Measurements from ENCODE around the gene ATPAF2. TPM values are rescaled to one million over a fixed set of nuclear protein-coding genes. Genes with fewer than 3 reads are reported as not detected.

Gene ATPAF2
- total and polyA plus RNA-seq, 4 donors: 17.7 to 32.9 (median 23.3) TPM

DNA sequence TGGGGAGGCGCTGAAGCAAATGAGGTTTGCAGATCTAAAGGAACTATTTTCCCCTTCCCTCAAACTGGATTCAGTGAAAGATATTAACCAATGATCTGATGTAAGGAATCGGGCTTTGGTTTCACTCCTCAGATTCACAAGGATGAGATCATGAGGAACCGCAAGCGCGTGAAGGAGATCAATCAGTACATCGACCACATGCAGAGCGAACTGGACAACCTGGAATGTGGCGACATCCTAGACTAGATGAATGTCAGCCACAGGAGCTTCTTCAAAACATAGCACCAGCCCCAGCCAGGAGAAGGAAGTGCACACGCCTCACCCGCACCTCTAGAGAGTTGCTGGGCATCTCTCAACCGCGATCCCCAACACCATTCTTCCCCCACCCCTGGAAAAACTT is 22.5 kb downstream of the ATPAF2 start:
- TF ChIP-seq, protein P1, sequence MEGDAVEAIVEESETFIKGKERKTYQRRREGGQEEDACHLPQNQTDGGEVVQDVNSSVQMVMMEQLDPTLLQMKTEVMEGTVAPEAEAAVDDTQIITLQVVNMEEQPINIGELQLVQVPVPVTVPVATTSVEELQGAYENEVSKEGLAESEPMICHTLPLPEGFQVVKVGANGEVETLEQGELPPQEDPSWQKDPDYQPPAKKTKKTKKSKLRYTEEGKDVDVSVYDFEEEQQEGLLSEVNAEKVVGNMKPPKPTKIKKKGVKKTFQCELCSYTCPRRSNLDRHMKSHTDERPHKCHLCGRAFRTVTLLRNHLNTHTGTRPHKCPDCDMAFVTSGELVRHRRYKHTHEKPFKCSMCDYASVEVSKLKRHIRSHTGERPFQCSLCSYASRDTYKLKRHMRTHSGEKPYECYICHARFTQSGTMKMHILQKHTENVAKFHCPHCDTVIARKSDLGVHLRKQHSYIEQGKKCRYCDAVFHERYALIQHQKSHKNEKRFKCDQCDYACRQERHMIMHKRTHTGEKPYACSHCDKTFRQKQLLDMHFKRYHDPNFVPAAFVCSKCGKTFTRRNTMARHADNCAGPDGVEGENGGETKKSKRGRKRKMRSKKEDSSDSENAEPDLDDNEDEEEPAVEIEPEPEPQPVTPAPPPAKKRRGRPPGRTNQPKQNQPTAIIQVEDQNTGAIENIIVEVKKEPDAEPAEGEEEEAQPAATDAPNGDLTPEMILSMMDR (IDR thresholded peaks at IDR 0.05; ENCODE audit: control extremely low read depth, extremely low read depth): no peak
- Histone ChIP-seq H3K4me3 (no peak overlapping the region), H3K27me3 (ENCODE audit: control insufficient read depth in 3 of 3, insufficient read depth in 3 of 3, low read length in 2 of 3) (no peaks in the 10 kb centered on the region), H3K36me3 (ENCODE audit: control insufficient read depth in 4 of 4, insufficient read depth in 4 of 4, low read length in 4 of 4) (peaks cover 0 to 17% (median 5%) of the 10 kb centered on the region in 4 donors), H3K9ac (ENCODE audit: insufficient read depth in 1 of 2, low read length in 2 of 2) (no peak overlapping the region), H3K9me3 (ENCODE audit: control insufficient read depth in 4 of 4, insufficient read depth in 3 of 4, low read length in 3 of 4) (no peaks in the 10 kb centered on the region), H3K27ac (ENCODE audit: low read depth in 1 of 2, low read length in 1 of 2) (no peak overlapping the region), H3K4me1 (ENCODE audit: control insufficient read depth in 5 of 5, insufficient read depth in 5 of 5, low read length in 5 of 5) (peaks cover 0 to 10% (median 0%) of the 10 kb centered on the region in 5 donors)
- ATAC-seq (ENCODE audit: insufficient read depth, low FRiP score) (no peak), DNase-seq (no peak)
- WGBS, 2 donors: 95 to 98% methylated on average over 12 of the region's 12 CpGs

DNA sequence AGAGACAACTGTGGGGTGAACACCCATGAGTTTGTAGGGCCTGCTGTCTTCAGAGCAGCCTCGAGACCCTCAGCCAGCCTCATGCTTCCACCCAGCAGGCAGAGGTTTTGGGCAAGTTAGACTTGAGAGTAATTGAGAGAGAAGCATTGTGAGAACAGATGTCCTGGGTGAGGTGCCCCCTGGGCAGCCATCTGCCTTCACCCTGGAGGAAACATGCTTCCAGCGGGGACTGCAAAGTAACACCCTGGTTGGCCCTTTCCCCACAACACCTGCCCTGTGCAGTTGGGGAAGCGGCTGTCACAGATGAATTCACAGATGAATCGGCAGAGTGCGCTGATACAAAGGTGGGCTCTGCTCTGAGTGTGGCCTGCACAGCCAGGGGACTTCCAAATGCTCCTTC is 23.4 kb downstream of the ATPAF2 start:
- WGBS, 2 donors: 97 to 98% methylated on average over 5 of the region's 5 CpGs
- Histone ChIP-seq H3K9ac (ENCODE audit: insufficient read depth in 1 of 2, low read length in 2 of 2) (no peak overlapping the region), H3K36me3 (ENCODE audit: control insufficient read depth in 4 of 4, insufficient read depth in 4 of 4, low read length in 4 of 4) (peaks cover 0 to 14% (median 5%) of the 10 kb centered on the region in 4 donors), H3K4me1 (ENCODE audit: control insufficient read depth in 5 of 5, insufficient read depth in 5 of 5, low read length in 5 of 5) (peaks cover 0 to 10% (median 0%) of the 10 kb centered on the region in 5 donors), H3K27me3 (ENCODE audit: control insufficient read depth in 3 of 3, insufficient read depth in 3 of 3, low read length in 2 of 3) (no peaks in the 10 kb centered on the region), H3K4me3 (no peak overlapping the region), H3K9me3 (ENCODE audit: control insufficient read depth in 4 of 4, insufficient read depth in 3 of 4, low read length in 3 of 4) (no peaks in the 10 kb centered on the region), H3K27ac (ENCODE audit: low read depth in 1 of 2, low read length in 1 of 2) (no peak overlapping the region)
- DNase-seq (no peak), ATAC-seq (ENCODE audit: insufficient read depth, low FRiP score) (no peak)
- TF ChIP-seq, protein P1 (IDR thresholded peaks at IDR 0.05; ENCODE audit: control extremely low read depth, extremely low read depth): no peak

DNA sequence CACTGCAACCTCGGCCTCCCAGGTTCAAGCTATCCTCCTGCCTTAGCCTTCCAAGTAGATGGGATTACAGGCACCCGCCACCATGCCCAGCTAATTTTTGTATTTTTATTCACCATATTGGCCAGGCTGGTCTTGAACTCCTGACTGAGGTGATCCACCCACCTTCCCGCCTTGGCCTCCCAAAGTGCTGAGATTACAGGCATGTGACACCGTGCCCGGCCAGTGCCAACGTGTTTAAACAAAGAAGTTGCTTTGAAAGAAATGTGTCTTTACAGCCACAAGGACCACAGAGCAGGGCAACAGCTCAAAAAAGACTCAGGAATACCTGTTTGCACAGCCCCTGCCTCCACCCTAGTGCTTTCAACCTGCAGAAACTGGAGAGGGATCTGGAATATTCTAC is 25.0 kb downstream of the ATPAF2 start:
- no peaks in the 10 kb centered on the region for H3K27me3 ChIP-seq (ENCODE audit: control insufficient read depth in 3 of 3, insufficient read depth in 3 of 3, low read length in 2 of 3)
- no peak overlapping the region for H3K4me3 ChIP-seq
- no peak for DNase-seq
- no peaks in the 10 kb centered on the region for H3K9me3 ChIP-seq (ENCODE audit: control insufficient read depth in 4 of 4, insufficient read depth in 3 of 4, low read length in 3 of 4)
- peaks cover 0 to 19% (median 8%) of the 10 kb centered on the region in 4 donors for H3K36me3 ChIP-seq (ENCODE audit: control insufficient read depth in 4 of 4, insufficient read depth in 4 of 4, low read length in 4 of 4)
- H3K27ac ChIP-seq (ENCODE audit: low read depth in 1 of 2, low read length in 1 of 2): no peak overlapping the region
- WGBS, 2 donors: 92 to 94% methylated on average over 6 of the region's 6 CpGs
- TF ChIP-seq, protein P1 (IDR thresholded peaks at IDR 0.05; ENCODE audit: control extremely low read depth, extremely low read depth): no peak
- H3K4me1 ChIP-seq (ENCODE audit: control insufficient read depth in 5 of 5, insufficient read depth in 5 of 5, low read length in 5 of 5): no peaks in the 10 kb centered on the region
- no peak for ATAC-seq (ENCODE audit: insufficient read depth, low FRiP score)
- no peak overlapping the region for H3K9ac ChIP-seq (ENCODE audit: insufficient read depth in 1 of 2, low read length in 2 of 2)

DNA sequence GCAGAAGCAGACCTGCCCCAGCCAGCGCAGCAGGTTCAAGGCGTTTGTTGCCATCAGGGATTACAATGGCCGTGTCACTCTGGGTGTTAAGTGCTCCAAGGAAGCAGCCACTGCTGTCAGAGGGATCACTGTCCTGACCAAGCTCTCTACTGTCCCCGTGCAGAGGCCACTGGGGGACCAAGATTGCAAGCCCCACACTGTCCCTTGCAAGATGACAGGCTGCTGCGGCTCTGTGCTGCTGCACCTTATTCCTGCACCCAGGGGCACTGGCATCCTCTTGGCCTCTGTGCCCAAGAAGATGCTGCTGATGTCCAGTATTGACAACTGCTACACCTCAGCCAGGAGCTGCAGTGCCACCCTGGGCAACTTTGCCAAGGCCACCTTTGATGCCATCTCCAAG is 27.7 kb downstream of the ATPAF2 start:
- Histone ChIP-seq H3K9ac (ENCODE audit: insufficient read depth in 1 of 2, low read length in 2 of 2) (no peak overlapping the region), H3K27me3 (ENCODE audit: control insufficient read depth in 3 of 3, insufficient read depth in 3 of 3, low read length in 2 of 3) (no peaks in the 10 kb centered on the region), H3K4me1 (ENCODE audit: control insufficient read depth in 5 of 5, insufficient read depth in 5 of 5, low read length in 5 of 5) (no peaks in the 10 kb centered on the region), H3K4me3 (no peak overlapping the region), H3K36me3 (ENCODE audit: control insufficient read depth in 4 of 4, insufficient read depth in 4 of 4, low read length in 4 of 4) (peaks cover 0 to 27% (median 8%) of the 10 kb centered on the region in 4 donors), H3K9me3 (ENCODE audit: control insufficient read depth in 4 of 4, insufficient read depth in 3 of 4, low read length in 3 of 4) (no peaks in the 10 kb centered on the region), H3K27ac (ENCODE audit: low read depth in 1 of 2, low read length in 1 of 2) (no peak overlapping the region)
- DNase-seq (no peak), ATAC-seq (ENCODE audit: insufficient read depth, low FRiP score) (no peak)
- TF ChIP-seq, protein P1 (IDR thresholded peaks at IDR 0.05; ENCODE audit: control extremely low read depth, extremely low read depth): no peak
- 93 to 97% methylated on average over 5 of the region's 5 CpGs for WGBS, 2 donors
